Inflammatory macrophage treated with lipopolysaccharide for 1 hour (primary cell): Measurements from ENCODE around the gene C1QTNF3.
"Not testable (repeated sequence)": the region's sequence is repeated elsewhere in the genome, so short reads cannot be mapped to it uniquely, and the experiment has no call there.

Source experiments
- DNase-seq, 2 donors: peaks; one replicate each; pipeline ENCODE4 v3.0.0-alpha.2; 2020 to 2022

Gene C1QTNF3

GRCh38 chr5:34047774-34048572 is 5.0 kb upstream of the C1QTNF3 start:
- DNase-seq, result peak; percentile 16 to 25

DNA sequence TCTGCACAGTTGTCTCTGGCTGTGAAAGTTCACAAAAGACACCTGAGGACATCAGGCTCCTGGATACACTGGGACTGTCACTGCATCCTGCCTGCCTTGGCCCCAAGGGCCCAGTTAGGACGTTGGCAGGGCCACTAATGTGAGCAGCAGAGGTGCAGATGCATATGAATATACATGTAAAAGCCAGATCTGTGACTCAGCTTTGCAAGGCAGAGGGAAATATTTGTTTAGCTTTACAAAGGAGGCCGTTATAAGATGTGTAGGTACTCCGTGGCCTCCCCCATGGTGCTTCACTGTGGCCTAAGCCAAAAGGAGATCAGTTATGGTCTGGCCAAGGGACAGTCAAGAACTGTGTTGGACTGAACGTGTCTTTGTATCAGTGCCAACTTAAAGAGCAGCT is 4.1 kb upstream of the C1QTNF3 start:
- no peak for DNase-seq

- no peak for DNase-seq
These were observed 3.0 kb upstream of the C1QTNF3 start for GRCh38 chr5:34045996-34046395.

DNA sequence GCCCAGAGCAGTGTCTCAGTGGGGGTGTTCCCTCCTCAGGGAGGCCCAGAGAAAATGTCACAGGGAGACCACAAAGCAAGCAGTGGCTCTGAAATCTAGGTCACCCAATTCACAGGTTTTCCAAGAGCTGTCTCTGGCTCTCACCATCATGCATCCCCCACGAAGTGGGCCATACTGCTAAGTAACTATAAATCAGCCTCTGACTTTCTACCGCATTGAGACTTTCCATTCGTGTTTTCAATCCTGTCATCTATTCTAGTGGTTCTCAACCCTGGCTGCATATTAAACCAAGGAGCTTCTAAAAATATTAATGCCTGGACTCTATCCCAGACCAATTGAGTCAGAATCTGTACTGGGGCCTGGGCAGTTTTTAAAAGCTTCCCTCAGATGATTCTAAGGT is 2.0 kb upstream of the C1QTNF3 start:
- no peak for DNase-seq

- DNase-seq, result peak in 1 of 2 donors; percentile 30
These were observed 692 bp downstream of the C1QTNF3 start for GRCh38 chr5:34042321-34042720.

DNA sequence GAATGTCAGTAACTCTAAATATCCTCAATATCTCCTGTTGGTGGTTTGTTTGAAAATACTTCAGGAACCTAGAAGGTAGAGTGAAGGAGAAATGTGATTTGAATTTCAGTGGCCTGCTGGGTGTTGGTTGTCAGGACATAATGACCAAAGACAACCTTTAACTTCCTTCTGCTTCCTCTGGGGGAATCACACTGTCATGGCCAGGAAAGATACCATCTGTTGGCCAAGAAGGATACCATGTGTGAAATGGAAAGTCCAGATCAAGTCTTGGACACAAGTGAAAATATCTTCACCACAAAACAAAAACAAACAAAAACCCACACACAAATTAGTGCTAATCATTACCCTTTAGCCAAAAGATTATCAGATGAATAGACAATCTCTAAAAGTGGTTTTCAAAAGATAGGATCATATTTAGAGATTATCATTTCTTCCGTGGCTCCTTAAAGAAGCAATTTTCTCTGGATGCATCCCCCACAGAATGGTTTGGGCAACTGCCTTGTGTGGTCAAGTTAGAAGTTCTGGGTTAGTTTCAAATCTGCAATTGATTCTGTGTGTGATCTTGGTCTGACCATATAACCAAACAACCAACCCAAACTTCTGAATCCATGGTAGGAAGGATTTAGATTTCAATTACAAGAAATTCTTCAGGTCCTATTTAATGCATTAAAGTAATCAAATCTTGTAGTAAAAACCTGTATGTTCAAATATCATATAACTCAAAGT is 1.6 kb downstream of the C1QTNF3 start:
- DNase-seq, result no peak

DNA sequence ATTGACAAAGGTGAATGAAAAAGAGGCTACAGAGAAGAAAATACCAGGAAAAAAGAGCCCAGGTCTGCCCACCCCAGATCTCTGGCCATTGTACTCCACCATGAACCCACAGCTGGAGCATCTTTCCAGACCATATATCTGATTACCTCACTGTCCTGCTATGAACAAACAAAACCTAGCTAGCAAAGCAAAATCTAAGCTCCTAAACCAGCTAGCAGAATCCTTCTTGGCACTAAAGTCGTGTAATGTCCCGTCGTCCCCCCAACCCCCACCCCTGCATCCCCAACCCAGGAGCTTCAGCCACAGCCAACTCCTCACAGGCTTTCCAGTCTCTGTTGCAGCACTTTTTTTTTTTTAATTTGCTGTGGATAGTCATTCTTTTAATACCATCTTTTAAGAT is 2.5 kb downstream of the C1QTNF3 start:
- no peak for DNase-seq

DNA sequence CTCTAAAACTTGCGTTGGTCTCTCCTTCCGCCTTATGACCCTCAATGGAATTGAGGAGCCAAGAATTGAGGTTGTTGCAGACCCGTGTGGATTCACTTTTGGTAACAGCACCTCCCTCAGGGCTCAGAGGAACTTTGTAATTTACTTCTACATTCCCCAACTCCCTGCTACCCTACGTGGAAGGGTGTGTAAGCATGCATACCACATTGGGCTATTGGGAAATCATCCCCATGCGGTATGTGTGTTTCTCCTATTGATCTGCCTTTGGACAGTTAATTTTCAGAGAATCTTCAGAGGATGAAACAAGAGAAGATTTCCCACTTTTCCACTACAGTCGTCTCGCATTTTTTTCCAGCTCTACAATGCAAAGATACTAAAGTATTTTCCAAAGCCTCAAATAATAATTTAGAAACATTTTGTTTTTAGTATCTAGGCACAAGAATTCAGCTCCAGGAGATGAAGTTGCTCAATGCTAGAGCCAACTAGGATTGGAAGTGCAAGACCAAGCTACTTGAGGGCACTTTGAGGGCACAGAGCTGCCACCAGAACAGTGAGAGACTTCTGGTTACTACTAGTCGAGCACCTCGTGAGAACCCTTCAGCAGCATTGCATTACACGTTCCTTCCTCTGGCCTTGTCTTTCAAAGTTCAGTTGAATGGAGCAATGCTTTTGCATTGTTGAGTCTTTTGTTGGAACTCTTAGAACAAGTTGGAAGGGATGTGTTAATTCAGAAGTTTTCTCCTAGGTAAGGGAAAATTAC is 3.4 kb downstream of the C1QTNF3 start:
- DNase-seq, result no peak

- no peak for DNase-seq
These were observed 4.2 kb downstream of the C1QTNF3 start for GRCh38 chr5:34038838-34039237.

GRCh38 chr5:34038390-34038789 is 4.6 kb downstream of the C1QTNF3 start:
- DNase-seq, result no peak

- no peak for DNase-seq
These were observed 5.3 kb downstream of the C1QTNF3 start for GRCh38 chr5:34037726-34038125.

DNA sequence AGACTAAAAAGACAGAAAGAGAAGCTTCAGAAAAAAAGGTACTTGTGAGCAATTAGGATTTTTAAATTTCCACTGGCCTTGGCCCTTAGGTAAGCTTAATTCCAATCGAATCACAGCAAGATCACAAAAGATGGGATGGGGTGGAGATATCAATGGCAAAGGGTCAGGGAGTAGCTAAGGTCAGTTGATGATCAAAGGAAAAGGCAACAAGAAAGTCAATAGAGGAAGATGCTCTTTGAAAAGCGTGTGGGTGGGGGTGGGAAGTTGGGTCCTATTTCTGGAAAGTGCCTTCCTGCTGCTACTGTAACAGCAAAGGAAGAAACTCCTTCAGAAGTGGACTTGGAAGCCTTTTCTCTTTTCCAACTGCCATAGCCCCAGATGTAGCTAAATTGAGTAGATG is 7.3 kb downstream of the C1QTNF3 start:
- DNase-seq, result peak; percentile 11 to 41

- DNase-seq, result no peak
These were observed 8.3 kb downstream of the C1QTNF3 start for GRCh38 chr5:34034534-34035327.

- no peak for DNase-seq
These were observed 11.0 kb downstream of the C1QTNF3 start for GRCh38 chr5:34031966-34032365.

GRCh38 chr5:34031117-34031516 is 11.9 kb downstream of the C1QTNF3 start:
- DNase-seq, result no peak

- DNase-seq, result not testable (repeated sequence)
These were observed 12.4 kb downstream of the C1QTNF3 start for GRCh38 chr5:34030585-34030984.

GRCh38 chr5:34030048-34030447 is 13.0 kb downstream of the C1QTNF3 start:
- DNase-seq, result no peak

DNA sequence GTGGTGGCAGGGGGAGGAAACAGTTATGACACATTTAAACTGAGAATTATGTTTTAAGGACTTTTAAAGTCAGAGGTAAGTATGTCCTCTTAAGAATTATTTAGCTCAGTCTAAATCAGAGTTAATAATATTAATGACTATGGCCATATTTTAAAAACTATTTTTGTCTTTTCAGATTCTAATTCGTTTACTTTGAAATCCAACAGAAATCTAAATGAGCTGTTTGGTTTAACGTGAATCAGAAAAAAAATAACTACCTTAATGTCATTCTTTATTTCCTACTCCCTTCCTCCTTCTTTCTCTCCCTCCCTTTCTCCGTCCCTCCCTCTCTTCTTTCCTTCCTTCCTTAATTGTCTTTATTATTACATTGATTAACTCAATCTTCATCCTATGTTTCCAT is 14.7 kb downstream of the C1QTNF3 start:
- DNase-seq, result no peak

- DNase-seq, result no peak
These were observed 16.8 kb downstream of the C1QTNF3 start for GRCh38 chr5:34026089-34026761.

GRCh38 chr5:34022121-34022705 is 20.8 kb downstream of the C1QTNF3 start:
- no peak for DNase-seq

GRCh38 chr5:34021334-34021733 is 21.7 kb downstream of the C1QTNF3 start:
- no peak for DNase-seq

DNA sequence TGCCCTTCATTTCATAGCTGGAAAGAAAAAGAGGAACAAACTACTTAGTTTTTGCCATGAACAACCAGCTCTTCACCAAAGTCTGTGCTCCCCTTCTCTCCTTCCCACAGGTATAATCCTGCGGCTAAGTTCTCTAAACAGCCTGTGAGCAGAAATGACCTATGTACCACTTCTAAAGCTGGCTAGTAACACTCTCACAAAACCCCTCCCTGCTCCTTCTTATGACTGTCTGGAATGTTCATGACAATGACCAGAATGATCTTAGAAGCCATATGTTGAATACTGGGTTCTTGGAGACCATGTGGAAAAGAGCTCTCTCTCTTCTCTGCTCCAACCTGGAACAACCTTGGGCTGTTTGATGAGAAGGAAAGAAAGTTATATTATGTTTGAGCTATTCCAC is 22.3 kb downstream of the C1QTNF3 start:
- DNase-seq, result no peak
